HCT116 (cell line): ENCODE measurements around the gene CYREN. TPM values are rescaled to one million over a fixed set of nuclear protein-coding genes. Genes with fewer than 3 reads are reported as not detected.
"Not testable (repeated sequence)": the region's sequence is repeated elsewhere in the genome, so short reads cannot be mapped to it uniquely, and the experiment has no call there.

Experiments used
- ATAC-seq: fragments of 200-7000 bp; cut with Tn5 transposase; 2 replicates; pipeline ENCODE4 v1.9.1; 2020; ENCODE audit warnings: mild to moderate bottlenecking, moderate library complexity
- BruUV-seq: library from RNA; stranded (reverse); fragments of 400-500 nt; replicated peaks from 2 replicates; lab custom pipeline; 2021; lab: Mats Ljungman, UMichigan
- CTCF ChIA-PET: fragments of 300-600 bp; sonication (Branson Sonifier 250); formaldehyde crosslinking; loops from one replicate; lab custom pipeline; 2021; ENCODE audit warnings: antibody characterized with exemption; lab: Charles Lee
- POLR2A ChIA-PET: fragments of 300-600, 350-600 bp; sonication (Branson Sonifier 250); formaldehyde crosslinking; loops from one replicate; lab custom pipeline; 2021; ENCODE audit warnings: antibody characterized with exemption; lab: Charles Lee
- RAD21 ChIA-PET, 2 experiments: fragments of 300-600 bp; sonication (Branson Sonifier 250); formaldehyde crosslinking; loops; one replicate each; lab custom pipeline; 2023; ENCODE audit warnings: low total read pairs in 2 of 2; ENCODE audit not compliant: uncharacterized antibody in 2 of 2, unreplicated experiment in 2 of 2, low non-redundant PET in 1 of 2; lab: Charles Lee
- DNase-seq: peaks from one replicate; pipeline ENCODE4 v3.0.0-alpha.2; 2010; ENCODE audit warnings: low read depth, low spot score
- H2AFZ ChIP-seq: fragments of 200-600 bp; shearing (Covaris generic), sonication (generic); 2 replicates; pipeline ENCODE4 v1.6.1; 2017; ENCODE audit warnings: low read depth, mixed run types, mixed read lengths, antibody characterized with exemption, low read length; ENCODE audit not compliant: poor library complexity, severe bottlenecking
- H3K27ac ChIP-seq: 2 replicates; pipeline ENCODE4 v1.5.1; 2012; ENCODE audit warnings: low read depth, low read length
- H3K27me3 ChIP-seq: fragments of 200-600 bp; sonication (generic); 2 replicates; pipeline ENCODE4 v1.6.1; 2016; ENCODE audit warnings: mixed run types, low read length, mixed read lengths; ENCODE audit not compliant: insufficient read depth
- H3K36me3 ChIP-seq, 2 experiments: fragments of 200-500 bp in 1 of 2; fragments of 200-600 bp in 1 of 2; sonication (Bioruptor generic) in 1 of 2; sonication (generic) in 1 of 2; 2 replicates each; pipeline versions ENCODE4 v1.5.1 to v1.6.1; 2014 to 2016; ENCODE audit warnings: low read length in 2 of 2, inconsistent platforms in 1 of 2, mixed read lengths in 1 of 2, mixed run types in 1 of 2; ENCODE audit not compliant: insufficient read depth in 2 of 2, control insufficient read depth in 1 of 2
- H3K4me1 ChIP-seq, 2 experiments: fragments of 200-600 bp in 1 of 2; sonication (generic) in 1 of 2; 2 replicates each; pipeline versions ENCODE4 v1.5.1 to v1.6.1; 2012 to 2017; ENCODE audit warnings: low read length in 2 of 2, inconsistent platforms in 1 of 2, mild to moderate bottlenecking in 1 of 2, mixed read lengths in 1 of 2, mixed run types in 1 of 2, moderate library complexity in 1 of 2; ENCODE audit not compliant: insufficient read depth in 2 of 2, control insufficient read depth in 1 of 2
- H3K4me2 ChIP-seq: fragments of 200-600 bp; sonication (generic); 2 replicates; pipeline ENCODE4 v1.6.1; 2017; ENCODE audit warnings: mixed run types, low read length, mixed read lengths
- H3K4me3 ChIP-seq, 2 experiments: fragments of 200-600 bp in 1 of 2; sonication (generic) in 1 of 2; replicated peaks in 1 of 2; 2 replicates each; pipeline ENCODE4 v1.5.1; 2011 to 2016; ENCODE audit warnings: low read length in 2 of 2, control low read depth in 1 of 2, low read depth in 1 of 2, mild to moderate bottlenecking in 1 of 2, mixed read lengths in 1 of 2, mixed run types in 1 of 2
- H3K79me2 ChIP-seq: fragments of 200-600 bp; sonication (generic); 2 replicates; pipeline ENCODE4 v1.6.1; 2017; ENCODE audit warnings: mild to moderate bottlenecking, mixed run types, low read length, moderate library complexity, mixed read lengths; ENCODE audit not compliant: insufficient read depth
- H3K9ac ChIP-seq: fragments of 200-600 bp; sonication (generic); 2 replicates; pipeline ENCODE4 v1.6.1; 2016; ENCODE audit warnings: low read length, mixed read lengths
- H3K9me2 ChIP-seq: fragments of 200-600 bp; sonication (generic), shearing (Covaris generic); 2 replicates; pipeline ENCODE4 v1.6.1; 2017; ENCODE audit warnings: mixed run types, mild to moderate bottlenecking, moderate library complexity; ENCODE audit not compliant: insufficient read depth
- H3K9me3 ChIP-seq, 2 experiments: fragments of 200-500 bp in 1 of 2; fragments of 200-600 bp in 1 of 2; sonication (Bioruptor generic) in 1 of 2; sonication (generic) in 1 of 2; 2 replicates each; pipeline ENCODE4 v1.6.1; 2014 to 2017; ENCODE audit warnings: low read length in 2 of 2, mixed read lengths in 2 of 2, inconsistent platforms in 1 of 2, low read depth in 1 of 2, mild to moderate bottlenecking in 1 of 2, mixed run types in 1 of 2, moderate library complexity in 1 of 2; ENCODE audit not compliant: control insufficient read depth in 1 of 2, insufficient read depth in 1 of 2
- H4K20me1 ChIP-seq: fragments of 200-600 bp; sonication (generic), shearing (Covaris generic); 2 replicates; pipeline ENCODE4 v1.6.1; 2017; ENCODE audit warnings: mixed run types, mild to moderate bottlenecking, moderate library complexity; ENCODE audit not compliant: insufficient read depth
- intact Hi-C: fragments of 100-400 bp; cut with micrococcal nuclease; formaldehyde crosslinking; loops from 2 replicates; pipeline ENCODE4 v1.10.0; 2022
- total RNA-seq: library from RNA; stranded (reverse); gene quantifications from one replicate; pipeline ENCODE4 v1.2.1, GENCODE V29; 2021; ENCODE audit not compliant: unreplicated experiment

The CYREN gene
- total RNA-seq, 1 experiment from 2014 or later = 54.5 TPM

DNA sequence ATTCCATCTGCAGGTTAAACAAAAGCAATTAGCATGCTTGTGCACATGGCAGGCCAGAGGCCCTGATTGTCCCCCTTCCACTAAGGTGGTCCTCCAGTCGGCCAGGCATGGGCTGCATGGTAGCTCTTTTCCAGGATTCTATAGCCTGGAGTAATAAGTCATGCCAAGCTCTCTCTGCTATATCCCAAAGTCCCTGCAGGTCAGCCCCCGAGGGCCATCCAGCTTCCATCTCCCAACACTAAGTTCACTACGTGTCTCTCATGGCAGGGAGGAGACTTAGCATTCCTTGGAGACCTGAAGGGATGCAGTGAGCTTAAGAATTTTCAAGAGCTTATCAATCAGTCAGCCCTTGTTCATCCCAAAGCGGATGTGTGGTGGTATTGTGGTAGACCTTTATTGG lies 3.4 kb upstream of the CYREN start:
- peaks cover 8 to 30% of the 10 kb centered on the region in 2 experiments for H3K4me1 ChIP-seq
- H3K4me2 ChIP-seq, BruUV-seq, H3K27ac ChIP-seq, H3K9ac ChIP-seq, H3K9me2 ChIP-seq, intact Hi-C loops, CTCF ChIA-PET, H3K27me3 ChIP-seq, H4K20me1 ChIP-seq, H2AFZ ChIP-seq, ATAC-seq, H3K36me3 ChIP-seq, POLR2A ChIA-PET, RAD21 ChIA-PET, H3K4me3 ChIP-seq, H3K9me3 ChIP-seq, DNase-seq: not testable (repeated sequence)
- H3K79me2 ChIP-seq = peaks cover 14% of the 10 kb centered on the region

DNA sequence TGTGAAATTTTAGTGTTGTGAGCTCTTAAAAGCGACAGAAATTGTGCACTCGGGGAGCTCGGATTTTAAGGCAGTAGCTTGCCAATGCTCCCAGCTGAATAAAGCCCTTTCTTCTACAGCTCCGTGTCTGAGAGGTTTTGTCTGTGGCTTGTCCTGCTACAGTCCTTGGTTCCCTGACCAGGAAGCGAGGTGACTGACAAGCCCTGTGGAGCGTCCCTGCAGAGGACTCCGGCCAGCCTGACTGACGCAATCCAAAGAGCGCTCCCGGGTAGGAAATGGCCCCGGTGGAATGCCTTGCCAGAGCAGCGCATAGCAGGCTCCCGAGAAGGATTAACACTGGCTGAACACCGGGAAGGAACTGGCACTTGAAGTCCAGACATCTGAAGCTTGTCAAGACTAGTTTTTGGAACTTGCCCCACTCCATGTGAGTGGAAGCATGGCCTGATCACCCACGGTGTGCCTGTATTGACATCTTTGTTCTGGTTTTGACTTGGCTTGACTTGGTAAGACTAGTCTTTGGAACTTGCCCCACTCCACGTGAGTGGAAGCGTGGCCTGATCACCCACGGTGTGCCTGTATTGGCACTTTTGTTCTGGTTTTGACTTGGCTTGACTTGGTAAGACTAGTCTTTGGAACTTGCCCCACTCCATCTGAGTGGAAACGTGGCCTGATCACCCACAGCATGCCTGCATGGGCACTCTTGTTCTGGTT lies 1.2 kb upstream of the CYREN start:
- Histone ChIP-seq H3K27ac (peak overlapping the region; percentile 92; the same call in 1 of the 2 replicates), H3K79me2 (peaks cover 29% of the 10 kb centered on the region), H3K4me1 (peaks cover 0 to 22% of the 10 kb centered on the region in 2 experiments; a peak in 2 of 4 replicates), H3K36me3 (peaks cover 7 to 21% of the 10 kb centered on the region in 2 experiments; a peak in 2 of 4 replicates), H3K4me2 (peak overlapping the region; percentile 98)
- H2AFZ ChIP-seq, H3K9me3 ChIP-seq, H4K20me1 ChIP-seq, H3K9me2 ChIP-seq, H3K4me3 ChIP-seq, DNase-seq, H3K27me3 ChIP-seq, RAD21 ChIA-PET, ATAC-seq, BruUV-seq, POLR2A ChIA-PET, intact Hi-C loops, CTCF ChIA-PET, H3K9ac ChIP-seq: not testable (repeated sequence)

DNA sequence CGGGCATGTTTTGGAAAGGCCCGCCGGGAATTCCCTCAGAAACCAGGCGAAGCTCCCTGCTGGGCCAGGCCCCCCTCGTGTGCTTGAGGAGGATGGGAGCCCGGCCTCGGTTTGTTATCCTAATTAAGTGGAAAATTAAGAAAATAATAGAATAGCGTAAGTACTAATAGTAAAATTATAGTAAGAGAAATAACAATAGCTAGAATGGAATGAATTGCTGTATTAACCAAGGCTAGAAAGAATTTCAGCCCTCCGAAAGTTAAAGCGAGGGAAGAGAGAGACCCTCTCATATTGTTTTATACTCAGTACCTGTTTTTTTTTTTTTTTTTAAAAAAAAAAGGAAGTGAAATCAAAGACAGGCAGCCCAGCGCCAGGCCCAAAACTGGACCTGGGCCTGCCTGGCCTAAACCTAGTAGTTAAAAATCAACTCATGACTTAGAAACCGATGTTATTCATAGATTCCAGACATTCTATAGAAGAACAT lies 533 bp upstream of the CYREN start:
- RAD21 ChIA-PET = interaction anchor here in 1 of 2 experiments (0.6 kb wide), 1 partner anchor 485 kb away, joined by 3 read pairs; no protein-coding TSS in a partner anchor
- BruUV-seq = TSS peak; percentile 87
- H3K9me3 ChIP-seq = not testable (repeated sequence)

More for the DNA sequence above, 533 bp upstream of the CYREN start:
- peaks cover 29% of the 10 kb centered on the region for H3K79me2 ChIP-seq
- H3K27ac ChIP-seq = peak overlapping the region; percentile 92
- H4K20me1 ChIP-seq, DNase-seq, intact Hi-C loops, ATAC-seq, H3K27me3 ChIP-seq, H2AFZ ChIP-seq, H3K9me2 ChIP-seq: not testable (repeated sequence)
- H3K36me3 ChIP-seq = peaks cover 7 to 26% of the 10 kb centered on the region in 2 experiments; a peak in 2 of 4 replicates
- CTCF ChIA-PET = interaction anchor here (0.6 kb wide), 1 partner anchor 64 kb away, joined by 4 read pairs; no protein-coding TSS in a partner anchor
- H3K4me2 ChIP-seq = peak overlapping the region; percentile 98
- peak overlapping the region; percentile 81 to 83 for H3K4me3 ChIP-seq
- POLR2A ChIA-PET = interaction anchor here (0.9 kb wide), 1 partner anchor 9 kb away, joined by 3 read pairs; no protein-coding TSS in a partner anchor
- H3K9ac ChIP-seq = peak overlapping the region; percentile 93
- peaks cover 0 to 18% of the 10 kb centered on the region in 2 experiments; a peak in 2 of 4 replicates for H3K4me1 ChIP-seq
